ENCODE measurements around the gene ACOT8.
"Not testable (repeated sequence)": the region's sequence is repeated elsewhere in the genome, so short reads cannot be mapped to it uniquely, and the experiment has no call there.

ACOT8 gene

GRCh38 chr20:45886590-45887345 is 29.6 kb upstream of the ACOT8 start:
- no peak for DNase-seq

- no peak for DNase-seq
Measured at GRCh38 chr20:45883100-45883469, 25.9 kb upstream of the ACOT8 start.

- DNase-seq = no peak
Measured at GRCh38 chr20:45882469-45883099, 25.4 kb upstream of the ACOT8 start.

DNA sequence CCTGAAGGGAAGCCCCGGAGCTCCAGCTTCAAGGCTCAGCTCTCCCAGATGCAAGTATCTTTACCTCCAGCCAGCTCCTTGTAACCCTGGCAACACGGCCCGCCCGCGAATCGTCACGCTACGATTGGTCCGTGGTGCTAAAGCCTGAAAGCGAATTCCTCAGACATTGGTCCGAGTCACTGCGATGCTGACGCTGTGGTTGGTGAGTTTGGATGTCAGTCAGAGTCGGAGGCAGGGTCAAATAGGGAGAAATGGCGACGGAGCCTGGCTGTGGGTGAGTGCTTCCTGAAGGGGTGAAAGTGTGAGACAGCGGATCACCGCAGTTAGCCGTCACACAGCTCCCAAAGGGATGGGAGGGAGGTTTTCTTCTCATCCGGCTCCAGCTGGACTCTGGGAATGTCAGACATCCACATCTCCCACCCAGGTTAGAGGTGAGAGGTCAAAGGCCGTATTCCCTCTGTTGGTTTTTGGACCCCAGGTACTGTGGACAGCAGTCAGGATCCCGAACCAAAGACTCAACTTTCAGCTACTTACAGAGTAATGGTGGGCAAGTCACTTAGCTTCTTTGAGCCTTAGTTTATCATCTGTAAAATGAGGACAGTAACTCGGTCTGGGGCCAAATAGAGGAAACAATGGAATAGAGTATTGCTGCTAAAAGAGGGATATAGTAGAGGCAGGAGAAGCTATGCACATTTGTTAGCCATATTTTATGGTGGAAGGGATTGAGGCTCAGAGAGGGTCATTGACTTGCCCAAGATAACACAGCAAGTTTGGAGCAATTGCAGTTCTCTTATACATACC is 24.0 kb upstream of the ACOT8 start, which contains the start of gene ZSWIM1:
TSS of gene ZSWIM1 (plus strand) at position 240 of the 801 bp plus-strand sequence. CDS start 1,366 bp downstream, outside the sequence.
- DNase-seq = no peak

DNA sequence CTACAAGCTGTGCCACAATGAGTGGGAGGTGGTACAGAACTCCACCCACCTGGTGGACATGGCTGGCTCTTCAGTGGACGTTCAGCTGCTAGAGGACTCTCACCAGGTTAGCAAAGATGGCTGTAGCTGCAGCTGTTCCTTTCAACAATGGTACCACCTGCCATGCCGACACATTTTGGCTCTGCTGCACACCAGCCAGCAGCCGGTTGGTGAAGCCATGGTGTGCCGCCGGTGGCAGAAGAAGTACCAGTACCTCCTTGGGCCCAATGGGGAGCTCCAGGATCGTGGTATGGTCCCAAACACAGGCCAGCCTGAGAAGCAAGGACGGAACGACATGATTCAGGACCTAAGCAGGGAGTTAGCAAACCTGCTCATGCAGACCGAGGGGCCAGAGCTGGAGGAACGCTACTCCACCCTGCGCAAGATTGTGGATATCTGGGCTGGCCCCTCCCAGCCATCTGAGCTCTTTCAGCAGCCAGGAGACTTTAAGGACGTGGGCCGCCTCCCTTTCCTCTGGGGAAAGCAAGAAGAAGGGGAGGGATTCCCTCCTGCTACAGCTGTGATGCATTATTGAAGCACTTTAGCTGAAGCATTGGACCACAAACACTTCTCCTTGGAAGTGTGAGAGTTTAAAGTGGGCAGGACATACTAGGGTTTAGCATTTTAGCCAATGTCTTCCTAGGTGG is 21.0 kb upstream of the ACOT8 start:
- no peak for DNase-seq

- no peak for DNase-seq
Measured at GRCh38 chr20:45874576-45874975, 17.4 kb upstream of the ACOT8 start.

DNA sequence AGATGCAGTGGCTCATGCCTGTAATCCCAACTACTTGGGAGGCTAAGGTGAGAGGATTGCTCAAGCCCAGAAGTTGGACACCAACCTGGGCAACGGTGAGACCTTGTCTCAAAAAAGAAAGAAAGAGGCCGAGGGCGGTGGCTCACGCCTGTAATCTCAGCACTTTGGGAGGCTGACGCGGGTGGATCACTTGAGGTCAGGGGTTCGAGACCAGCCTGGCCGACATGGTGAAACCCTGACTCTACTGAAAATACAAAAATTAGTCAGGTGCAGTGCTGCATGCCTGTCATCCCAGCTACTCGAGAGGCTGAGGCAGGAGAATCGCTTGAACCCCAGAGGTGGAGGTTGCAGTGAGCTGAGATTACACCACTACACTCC is 16.9 kb upstream of the ACOT8 start:
- DNase-seq = not testable (repeated sequence)

DNA sequence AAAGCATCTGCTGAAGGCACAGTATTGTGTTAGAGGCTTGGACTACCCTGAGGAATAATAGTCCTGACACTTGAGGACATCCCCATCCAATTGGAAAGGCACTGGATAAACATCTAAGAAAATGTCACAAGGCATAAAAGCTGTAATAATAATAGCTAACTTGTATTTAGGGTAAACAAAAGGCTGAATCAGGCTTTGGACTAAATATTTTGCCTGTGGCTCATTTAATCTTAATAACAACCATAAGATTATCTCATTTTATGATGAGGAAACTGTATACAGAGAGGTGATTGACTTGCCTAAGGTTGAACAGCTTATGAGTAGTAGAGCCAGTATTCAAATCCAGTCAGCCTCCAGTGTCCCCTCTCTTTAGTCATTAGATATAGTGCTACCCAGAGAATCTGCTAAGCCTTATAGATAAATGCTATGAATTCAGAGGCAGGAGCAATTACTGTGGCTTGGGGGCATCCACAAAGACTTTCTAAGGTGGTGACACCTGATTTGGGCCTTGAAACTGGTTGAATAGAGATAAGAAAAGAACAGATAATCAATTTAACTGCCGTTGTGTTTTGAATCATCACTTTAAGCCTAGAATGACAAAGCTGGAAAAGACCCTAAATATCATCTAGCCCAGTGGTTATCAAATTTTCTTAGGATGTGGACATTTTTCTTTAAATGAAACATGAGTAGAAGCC is 16.4 kb upstream of the ACOT8 start:
- no peak for DNase-seq

DNA sequence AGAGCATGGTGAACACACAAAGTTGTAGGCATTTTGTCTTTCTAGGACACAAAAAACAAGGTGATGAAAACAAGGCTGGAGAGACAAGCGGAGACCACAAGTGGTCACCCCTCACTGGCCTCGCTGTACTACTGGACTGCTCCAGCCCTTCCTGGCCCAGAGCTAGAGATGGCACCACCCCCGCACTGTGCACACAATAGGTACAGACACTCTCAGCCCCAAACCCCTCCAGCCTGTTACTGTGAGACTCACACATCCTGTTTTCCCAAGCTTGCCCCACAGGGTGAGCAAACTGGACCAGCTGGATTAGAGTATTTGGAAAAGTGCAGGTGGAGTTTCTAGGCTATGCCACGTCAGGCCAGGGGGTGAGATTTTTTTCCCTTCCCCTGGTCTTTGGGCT is 15.4 kb upstream of the ACOT8 start:
- DNase-seq = no peak

GRCh38 chr20:45867819-45868176 is 10.6 kb upstream of the ACOT8 start:
- no peak for DNase-seq

DNA sequence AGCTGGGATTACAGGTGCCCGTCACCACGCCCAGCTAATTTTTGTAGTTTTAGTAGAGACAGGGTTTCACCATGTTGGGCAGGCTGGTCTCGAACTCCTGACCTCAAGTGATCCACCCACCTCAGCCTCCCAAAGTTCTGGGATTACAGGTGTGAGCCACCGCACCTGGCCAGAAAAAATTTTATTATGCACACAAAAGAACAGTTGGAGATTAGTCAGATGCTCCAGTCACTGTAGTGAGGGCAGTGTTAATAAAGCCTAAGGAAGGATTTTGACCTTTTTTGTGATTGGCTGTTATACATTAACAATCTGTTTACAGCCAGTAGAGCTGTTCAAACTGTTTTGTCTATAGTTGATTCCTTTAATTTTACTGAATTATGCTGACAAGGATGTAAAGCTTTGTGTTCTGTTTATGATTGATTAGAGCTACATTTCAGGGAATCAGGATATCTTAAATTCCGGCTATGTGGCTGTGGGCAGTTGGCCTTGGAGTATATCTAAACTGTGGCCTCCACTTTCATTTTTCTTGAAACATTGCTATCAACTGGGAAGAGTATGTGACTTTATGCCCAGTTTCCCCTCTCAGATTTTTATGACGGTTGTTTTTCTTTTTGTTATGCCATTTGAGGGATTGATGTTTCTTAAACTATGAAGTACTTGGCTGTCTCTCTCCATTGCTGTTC is 10.1 kb upstream of the ACOT8 start:
- DNase-seq = no peak

- DNase-seq = no peak
Measured at GRCh38 chr20:45866454-45866853, 9.3 kb upstream of the ACOT8 start.

DNA sequence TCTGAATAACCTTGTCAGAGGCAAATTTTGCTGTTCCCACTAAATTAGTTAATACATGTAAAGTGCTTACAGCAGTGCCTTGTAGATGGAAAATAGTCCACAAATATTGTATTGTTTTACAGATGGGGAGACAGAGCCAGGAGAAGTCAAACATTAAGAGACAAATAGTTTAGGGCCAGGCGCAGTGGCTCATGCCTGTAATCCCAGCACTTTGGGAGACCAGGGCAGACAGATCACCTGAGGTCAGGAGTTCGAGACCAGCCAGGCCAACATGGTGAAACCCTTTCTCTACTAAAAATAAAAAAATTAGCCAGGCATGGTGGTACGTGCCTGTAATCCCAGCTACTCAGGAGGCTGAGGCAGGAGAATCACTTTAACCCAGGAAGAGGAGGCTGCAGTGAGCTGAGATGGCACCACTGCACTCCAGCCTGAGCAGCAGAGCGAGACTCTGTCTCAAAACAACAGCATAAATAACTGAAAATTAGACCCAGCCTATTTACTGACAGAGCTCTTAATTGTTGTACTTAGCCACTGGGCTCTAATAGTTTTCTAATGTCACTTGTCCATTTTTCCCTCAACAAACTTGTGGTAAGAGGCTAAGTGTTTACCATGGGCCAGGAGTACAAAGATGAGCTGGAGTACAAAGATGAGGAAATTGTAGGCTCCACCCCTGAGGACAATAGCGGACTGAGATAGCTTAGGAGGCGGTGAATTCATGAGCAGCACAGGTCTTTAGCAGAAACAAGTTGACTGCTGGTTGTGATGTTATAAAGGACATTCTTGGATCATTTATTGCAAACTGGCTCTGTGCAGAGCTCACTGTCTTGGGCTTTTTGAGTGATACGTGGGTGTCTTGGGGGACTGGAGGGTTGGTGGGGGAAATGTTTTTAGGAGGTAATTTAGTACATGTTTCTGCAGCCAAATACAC is 6.6 kb upstream of the ACOT8 start:
- DNase-seq = no peak

DNA sequence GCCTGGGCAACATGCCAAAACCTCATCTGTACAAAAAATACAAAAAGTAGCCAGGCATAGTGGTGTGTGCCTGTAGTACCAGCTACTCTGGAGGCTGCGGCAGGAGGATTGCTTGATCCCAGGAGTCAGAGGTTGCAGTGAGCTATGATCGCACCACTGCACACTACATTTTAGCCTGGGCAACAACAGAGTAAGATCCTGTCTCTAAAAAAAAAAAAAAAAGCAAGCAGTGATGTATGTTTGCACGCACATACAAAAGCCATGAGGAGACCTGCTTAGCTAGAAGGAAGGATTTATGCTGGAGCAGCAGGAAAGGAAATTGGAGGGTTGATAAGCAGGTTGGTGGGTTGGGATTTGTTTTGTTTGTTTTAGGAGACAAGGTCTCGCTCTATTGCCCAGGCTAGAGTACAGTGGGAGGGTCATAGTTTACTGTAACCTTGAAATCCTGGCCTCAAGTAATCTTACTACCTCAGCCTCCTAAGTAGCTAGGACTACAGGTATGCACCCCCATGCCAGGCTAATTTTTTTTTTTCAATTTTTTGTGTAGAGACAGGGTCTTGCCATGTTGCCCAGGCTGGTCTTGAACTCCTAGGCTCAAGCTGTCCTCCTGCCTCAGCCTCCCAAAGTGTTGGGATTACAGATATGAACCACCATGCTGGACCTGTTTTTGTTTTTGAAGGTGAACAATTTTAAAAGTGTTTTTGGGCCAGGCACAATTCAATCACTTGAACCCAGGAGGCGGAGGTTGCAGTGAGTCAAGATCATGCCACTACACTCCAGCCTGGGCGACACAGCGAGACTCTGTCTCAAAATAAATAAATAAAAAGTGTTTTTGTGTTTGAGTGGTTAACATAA is 4.3 kb upstream of the ACOT8 start:
- DNase-seq = no peak

- no peak for DNase-seq
Measured at GRCh38 chr20:45860560-45861220, 3.5 kb upstream of the ACOT8 start.

DNA sequence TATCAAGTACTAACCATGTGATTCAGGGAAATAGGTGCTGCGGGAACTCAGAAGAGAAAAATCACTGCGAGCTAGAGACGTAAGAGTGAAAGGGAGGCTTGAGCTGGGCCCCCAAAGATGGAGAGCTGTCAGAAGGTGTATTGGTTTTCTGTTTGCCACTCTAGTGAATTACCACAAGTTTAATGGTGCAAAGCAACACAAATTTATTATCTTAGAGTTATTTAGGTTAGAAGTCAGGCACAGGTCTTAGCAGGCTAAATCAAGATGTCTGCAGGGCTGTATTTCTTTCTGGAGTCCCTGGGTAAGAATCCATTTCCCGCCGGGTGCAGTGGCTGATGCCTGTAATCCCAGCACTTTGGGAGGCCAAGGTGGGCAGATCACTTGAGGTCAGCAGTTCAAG is 2.7 kb upstream of the ACOT8 start:
- DNase-seq = no peak

- no peak for DNase-seq
Measured at GRCh38 chr20:45857882-45858216, 657 bp upstream of the ACOT8 start.

DNA sequence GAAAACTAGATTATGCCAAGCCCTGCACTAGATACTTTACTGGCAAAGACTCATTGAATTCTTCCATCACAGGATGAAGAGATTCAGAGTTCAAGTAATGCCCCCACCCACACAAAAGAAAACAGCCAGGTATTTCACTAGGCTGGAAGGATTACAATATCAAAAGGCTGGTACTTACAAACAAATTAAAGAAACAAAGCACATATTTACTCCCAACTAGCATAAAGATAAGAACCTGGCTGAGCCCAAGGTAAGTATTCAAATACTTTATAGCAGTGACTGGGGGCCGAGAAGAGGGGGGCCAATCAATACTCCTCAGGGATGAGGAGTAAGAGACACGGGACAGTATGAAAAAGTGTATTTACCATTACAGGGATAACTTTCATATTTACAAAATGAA is 3.7 kb downstream of the ACOT8 start:
- no peak for DNase-seq

GRCh38 chr20:45852326-45852725 is 4.9 kb downstream of the ACOT8 start:
- no peak for DNase-seq

- DNase-seq = no peak
Measured at GRCh38 chr20:45851501-45851900, 5.7 kb downstream of the ACOT8 start.
